HG03025 (cell line): ENCODE measurements around the gene KCNJ11.

ENCODE experiments used
- ATAC-seq: cut with Tn5 transposase; IDR thresholded peaks from one replicate; pipeline ENCODE4 v1.9.1; 2021; ENCODE audit warnings: mild to moderate bottlenecking, moderate library complexity; ENCODE audit not compliant: unreplicated experiment, low FRiP score

Gene KCNJ11

DNA sequence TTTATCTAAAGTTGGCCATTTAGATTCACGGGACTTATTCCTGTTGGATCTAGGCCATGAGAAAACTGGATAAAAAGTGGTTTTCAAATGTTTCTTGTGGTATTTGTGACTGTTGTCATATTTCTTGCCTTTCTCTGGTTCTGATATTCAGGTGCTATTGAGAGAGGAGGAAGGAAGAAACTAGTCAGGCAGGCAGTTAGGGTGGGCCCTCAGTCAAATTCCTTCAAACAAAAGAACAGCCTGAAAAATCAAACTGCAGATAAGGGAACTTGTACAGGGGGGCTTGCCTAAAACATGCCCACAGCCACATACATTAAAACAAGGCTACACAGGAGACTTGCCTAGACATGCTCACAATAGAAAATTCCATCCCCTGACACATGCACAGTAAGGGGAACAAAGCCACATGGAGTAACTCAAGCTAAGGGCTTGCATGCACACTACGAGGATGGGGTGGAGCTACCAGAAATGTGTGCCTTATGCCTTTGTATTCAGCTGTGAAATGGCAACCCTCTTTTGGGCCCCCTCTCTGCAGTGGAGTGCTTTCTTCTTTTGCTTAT, 18.7 kb downstream of the KCNJ11 start:
- ATAC-seq, result no peak

DNA sequence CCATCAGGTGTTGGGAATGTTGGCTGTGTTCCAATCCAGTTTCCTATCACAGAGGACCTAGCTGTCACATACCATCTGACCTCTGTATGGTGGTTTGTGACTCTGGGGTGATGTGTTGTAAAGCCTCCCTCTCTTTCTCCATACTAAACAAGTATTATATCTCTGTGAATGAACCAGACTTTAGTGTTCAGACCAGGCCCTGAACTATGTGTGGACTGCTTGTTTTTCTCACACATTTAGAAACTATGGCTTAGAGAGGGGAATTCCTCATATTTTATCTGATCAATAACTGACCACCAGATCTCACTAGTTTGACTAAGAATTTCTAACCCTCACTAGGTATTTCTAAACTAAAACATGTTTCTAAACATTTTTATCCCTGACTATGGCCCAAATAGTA, 19.4 kb downstream of the KCNJ11 start:
- ATAC-seq, result no peak

DNA sequence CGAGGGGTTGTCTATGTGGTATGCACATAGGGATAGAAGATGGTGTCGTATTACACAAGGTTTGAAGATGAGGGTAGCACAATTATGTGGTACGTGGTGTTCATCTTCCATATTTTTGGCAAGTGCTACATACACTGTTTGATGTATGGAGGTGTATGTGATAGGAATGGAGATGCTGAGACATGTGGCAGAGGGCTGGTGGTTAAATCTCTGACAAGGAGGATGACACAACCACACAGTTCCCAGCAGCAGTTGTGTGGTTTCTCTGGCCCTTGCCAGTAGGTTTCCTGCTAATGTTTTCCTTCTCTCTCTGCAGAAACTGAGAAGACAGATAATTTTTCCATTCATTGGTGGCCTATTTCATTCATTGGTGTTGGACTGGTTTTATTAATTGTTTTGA, 19.9 kb downstream of the KCNJ11 start:
- no peak for ATAC-seq

DNA sequence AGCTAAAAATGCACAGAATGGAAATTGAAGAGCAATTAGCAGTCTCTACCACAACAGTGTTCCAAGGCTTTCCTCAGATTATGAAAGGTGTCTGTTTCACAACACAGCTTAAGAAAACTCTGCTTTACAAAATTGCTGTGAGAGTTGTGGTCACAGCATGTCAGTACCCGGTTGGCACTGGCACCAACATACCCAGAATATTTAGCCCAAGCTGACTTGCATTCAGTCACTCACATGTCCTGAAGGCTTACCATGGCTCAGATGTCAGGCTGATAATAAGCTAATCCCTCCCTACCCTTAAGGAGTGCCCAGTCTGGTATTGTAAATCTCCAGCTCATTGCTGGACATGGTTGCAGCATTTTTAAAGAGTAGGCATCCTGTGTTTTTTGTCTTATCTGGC, 22.0 kb downstream of the KCNJ11 start:
- no peak for ATAC-seq

DNA sequence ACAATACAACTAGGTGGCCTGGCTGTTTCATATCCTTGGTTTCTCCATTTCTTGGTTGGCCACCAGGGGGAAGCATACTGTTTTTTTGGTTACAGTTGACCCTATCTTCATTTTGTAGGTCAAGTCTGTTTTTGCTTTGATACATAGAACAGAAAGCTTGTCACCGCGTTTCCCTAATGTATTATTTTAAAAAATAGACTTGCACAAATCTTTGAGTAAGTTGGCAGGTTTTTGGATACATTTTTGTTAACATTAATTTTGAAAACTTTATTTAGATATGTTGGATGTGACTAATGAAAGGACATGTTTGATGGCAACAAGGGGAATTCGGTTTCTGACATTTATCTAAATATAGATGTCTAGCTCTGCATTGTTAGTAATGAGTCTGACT, 33.9 kb downstream of the KCNJ11 start:
- no peak for ATAC-seq

DNA sequence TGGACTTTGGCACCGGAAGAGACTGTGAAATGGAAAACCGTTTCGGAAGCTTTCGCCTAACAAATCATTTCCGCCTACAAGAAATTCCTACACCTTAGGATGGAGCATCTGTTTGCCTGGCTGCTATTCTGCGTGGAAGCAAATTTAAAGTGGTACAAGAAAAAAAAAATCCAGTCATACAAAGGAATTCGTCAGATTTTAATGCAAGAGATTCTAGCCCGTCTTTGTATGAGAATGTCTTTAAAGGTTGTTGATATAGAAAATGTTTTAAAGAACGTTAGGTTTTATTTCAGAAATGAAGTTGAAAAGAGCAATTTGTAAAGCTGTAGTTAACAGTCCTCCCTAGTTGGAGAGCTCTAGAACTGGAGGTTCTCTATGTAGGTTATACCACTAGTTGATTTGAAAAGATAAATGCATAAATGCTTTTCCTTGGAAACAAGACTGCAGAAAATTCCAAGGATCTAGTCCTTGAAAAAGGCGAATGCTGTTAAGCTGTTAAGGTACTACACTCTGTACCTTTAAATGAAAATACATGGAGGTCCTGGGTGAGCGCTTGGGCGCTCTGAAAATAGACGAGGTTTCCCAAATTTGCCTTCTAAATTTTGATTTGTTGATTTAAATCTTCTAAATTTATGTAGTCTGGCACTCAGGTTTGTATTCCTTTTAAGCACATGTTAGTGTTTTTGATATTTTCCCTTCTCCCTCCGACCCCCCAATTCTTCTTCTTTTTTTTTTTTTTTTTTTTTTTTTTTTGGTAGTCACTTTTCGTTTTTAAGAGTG, 34.4 kb downstream of the KCNJ11 start:
- no peak for ATAC-seq

DNA sequence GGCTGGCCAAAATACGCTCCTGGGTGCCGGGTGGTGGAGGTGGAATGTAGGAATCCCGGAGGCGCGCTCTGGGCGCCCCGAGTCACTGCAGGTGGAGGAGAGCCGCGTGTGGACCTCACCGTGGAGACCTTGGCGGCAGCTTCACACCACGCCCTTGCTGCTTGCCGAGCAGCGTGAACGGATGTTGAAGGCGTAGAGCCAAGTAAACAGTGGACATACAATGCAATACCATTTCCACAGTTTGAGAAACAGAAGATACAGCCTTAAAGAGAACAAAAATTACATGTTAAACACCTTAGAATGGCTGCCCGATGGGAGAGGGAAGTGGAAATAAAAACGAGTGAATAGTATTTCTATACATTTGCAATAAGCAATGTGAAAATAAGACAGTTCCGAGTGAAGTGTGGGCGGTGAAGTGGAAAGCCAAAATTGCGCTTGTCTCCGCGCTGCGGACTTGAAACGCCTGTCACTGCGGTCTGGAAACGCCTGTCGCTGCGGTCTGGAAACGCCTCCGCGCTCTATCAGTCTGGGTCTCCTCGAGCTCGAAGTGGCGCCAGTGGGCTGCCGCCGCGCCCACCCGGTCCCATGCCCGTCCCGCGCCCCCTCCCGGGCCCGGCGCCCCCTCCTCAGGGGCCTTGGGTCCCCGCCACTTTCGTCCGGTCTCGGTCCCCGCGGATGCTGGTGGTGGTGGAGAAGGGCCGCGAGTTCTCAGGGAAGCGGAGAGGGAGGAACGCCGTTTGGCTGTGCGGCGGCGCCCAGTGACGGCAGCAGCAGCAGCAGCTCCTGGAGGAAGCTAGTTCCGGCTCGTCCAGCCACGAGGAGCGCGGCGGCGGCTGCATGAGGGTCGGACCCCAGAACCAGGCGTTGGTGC, 35.3 kb downstream of the KCNJ11 start:
- no peak for ATAC-seq

DNA sequence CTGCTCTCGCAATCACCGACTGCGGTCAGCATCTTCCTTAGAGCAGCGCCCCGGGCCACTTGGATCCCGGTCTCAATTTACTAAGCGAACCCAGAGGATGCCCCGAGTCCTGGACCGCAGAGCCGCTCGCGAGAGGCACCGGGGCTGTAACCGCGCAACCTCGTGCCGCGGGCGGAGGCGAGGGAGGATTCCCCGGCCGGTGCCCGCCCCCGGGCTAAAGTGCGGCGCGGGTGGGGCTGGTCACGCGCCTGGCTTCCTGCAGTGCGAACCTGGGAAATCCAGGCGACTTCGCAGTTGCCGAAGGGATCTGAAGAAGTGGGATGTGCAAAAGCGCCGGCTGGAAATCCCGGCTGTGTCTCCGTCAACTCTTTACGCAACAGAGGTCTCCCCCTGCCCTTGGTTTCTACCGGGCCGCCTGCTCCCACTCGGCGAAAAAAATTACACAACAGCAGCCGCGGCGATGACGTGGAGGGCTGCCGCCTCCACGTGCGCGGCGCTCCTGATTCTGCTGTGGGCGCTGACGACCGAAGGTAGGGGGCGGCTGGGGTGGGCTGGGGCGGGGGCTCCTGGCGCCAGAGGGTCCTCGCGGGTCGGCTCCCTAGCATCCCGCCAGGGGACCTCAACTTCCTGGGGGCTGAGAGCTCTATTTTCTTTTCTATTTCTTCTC, 36.8 kb downstream of the KCNJ11 start, which contains the start of gene NCR3LG1:
NCR3LG1 (plus strand) TSS at position 291 of the 667 bp plus-strand sequence; CDS start at position 461, 170 bp downstream.
- no peak for ATAC-seq

DNA sequence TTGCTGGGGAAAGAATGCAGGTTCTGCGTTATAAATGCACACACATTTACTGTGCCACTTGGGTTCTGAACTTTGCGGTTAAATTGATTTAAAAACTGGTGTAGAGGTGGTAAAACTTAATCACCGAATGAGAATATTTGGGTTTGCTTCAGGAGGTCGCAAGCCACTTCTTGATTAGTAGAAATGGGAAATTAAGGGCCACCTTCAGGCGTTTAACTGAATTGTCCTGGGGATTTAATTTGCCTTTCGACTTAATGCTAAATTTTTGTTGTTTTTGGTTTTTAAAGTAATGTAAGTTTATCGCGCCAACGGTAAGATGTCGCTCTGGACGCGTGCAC, 37.3 kb downstream of the KCNJ11 start:
- ATAC-seq, result no peak

DNA sequence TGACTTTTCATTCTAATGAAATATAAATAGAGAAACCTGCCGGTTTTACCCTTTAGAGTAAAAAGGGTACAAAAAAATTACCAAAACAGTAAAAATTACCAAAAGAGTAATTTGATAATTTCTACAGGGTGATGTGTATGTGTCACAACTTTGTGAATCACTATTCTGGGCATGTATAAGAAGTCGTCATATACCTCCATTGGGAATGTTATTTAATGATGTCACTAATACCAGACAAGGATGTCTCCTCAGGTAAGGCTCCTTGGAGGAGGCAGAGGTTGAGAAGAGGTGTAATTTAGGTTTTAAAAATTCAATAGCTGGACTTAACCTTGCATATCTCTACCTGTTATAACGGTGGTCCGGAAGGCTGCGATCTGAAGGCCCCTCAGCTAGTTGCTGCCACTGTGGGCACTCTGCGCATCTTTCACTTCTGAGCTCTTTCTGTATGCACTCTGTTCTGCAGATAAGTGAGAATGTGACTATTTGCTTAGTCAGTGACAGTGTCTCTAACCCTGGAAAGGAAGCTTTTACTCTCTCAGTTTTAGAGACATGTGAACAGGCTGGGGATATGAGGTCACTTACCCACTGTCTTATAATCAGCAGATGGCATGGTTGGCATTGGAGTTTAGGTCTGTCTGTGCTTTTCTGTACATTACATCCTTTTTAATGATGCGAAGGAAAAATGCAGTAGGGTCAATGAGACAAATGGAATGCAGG, 37.8 kb downstream of the KCNJ11 start:
- ATAC-seq, result no peak

DNA sequence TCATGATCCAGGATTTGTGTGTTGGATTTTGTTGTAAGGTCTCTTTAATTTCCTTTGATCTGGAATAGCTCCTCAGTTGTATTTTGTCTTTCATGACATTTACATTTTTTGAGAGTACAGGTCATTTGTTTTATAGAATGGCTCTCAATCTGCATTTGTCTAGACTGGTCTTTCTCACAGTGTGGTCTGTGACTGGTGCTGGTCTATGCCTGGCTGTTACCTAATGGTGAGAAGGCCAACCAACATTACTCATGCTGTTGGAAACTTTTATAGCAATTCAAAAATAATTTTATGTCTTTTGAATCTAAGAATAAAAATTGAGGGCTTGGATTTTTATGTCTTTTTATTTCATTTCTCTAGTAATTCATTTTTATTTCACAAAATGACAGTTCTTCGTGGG, 40.8 kb downstream of the KCNJ11 start:
- no peak for ATAC-seq

DNA sequence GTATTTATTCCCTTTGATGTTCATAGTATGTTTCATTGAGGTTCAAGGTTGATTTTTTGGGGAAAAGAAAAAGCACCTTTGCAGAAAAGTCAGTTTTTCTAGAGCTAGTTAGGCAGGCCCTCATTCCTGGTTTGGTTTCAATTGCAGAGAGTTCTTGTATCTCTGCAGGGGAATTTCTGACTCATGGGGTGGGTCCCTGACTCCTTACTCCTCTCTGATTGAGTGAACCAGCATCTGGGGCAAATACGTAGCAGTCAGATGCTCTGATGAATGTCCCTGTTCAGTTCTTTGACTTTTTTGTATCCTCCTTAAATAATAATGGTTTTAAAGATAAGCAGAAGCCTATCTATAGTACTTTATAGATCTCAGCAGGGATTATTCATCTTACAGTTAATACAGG, 44.6 kb downstream of the KCNJ11 start:
- no peak for ATAC-seq

DNA sequence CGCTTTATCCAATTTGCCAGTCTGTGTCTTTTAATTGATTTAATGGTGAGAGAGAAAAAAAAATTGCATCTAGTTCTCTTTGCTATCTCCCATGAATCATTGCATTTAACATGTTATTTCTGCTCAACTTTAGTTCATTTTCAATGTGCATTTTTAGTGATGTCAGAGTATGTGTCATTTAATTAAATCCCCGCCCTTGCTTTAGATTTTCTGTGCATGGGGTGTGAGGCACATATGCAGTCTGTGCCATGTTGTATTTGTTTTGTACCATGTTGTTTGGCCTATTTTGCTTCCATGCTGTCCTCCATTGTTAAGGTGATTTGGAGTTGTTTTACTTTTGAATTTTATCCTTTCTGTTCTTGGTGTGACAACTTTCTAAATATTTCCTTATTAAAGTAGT, 45.2 kb downstream of the KCNJ11 start:
- ATAC-seq, result no peak
